ENCODE results near the gene PIK3CD. TPM values are rescaled to one million over a fixed set of nuclear protein-coding genes. Genes with fewer than 3 reads are reported as not detected.

PIK3CD gene
- total RNA-seq, 1 donor, result 14.1 TPM

- H3K4me2 ChIP-seq (ENCODE audit: insufficient read depth, low read length), result no peak overlapping the region
- peaks cover 13% of the 10 kb centered on the region for H3K4me1 ChIP-seq (ENCODE audit: insufficient read depth, low read length)
- H3K27me3 ChIP-seq (ENCODE audit: insufficient read depth, low read length), result no peaks in the 10 kb centered on the region
- no peak overlapping the region for H3K4me3 ChIP-seq (ENCODE audit: insufficient read depth, low read length)
- H3K36me3 ChIP-seq (ENCODE audit: insufficient read depth, low read length), result peaks cover 10% of the 10 kb centered on the region
- H3K79me2 ChIP-seq (ENCODE audit: insufficient read depth, low read length), result peaks cover 10% of the 10 kb centered on the region
- no peaks in the 10 kb centered on the region for H3K9me3 ChIP-seq (ENCODE audit: low read depth, low read length)
- TF ChIP-seq, protein P1, sequence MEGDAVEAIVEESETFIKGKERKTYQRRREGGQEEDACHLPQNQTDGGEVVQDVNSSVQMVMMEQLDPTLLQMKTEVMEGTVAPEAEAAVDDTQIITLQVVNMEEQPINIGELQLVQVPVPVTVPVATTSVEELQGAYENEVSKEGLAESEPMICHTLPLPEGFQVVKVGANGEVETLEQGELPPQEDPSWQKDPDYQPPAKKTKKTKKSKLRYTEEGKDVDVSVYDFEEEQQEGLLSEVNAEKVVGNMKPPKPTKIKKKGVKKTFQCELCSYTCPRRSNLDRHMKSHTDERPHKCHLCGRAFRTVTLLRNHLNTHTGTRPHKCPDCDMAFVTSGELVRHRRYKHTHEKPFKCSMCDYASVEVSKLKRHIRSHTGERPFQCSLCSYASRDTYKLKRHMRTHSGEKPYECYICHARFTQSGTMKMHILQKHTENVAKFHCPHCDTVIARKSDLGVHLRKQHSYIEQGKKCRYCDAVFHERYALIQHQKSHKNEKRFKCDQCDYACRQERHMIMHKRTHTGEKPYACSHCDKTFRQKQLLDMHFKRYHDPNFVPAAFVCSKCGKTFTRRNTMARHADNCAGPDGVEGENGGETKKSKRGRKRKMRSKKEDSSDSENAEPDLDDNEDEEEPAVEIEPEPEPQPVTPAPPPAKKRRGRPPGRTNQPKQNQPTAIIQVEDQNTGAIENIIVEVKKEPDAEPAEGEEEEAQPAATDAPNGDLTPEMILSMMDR (IDR thresholded peaks at IDR 0.05; ENCODE audit: extremely low read depth, low read depth, low read length), result no peak
- H4K20me1 ChIP-seq (ENCODE audit: insufficient read depth, low read length), result peaks cover 5% of the 10 kb centered on the region
- H2AFZ ChIP-seq (ENCODE audit: low read length), result no peak overlapping the region
- no peak for DNase-seq (ENCODE audit: insufficient read length, low spot score, missing footprints)
- no peak overlapping the region for H3K27ac ChIP-seq (ENCODE audit: low read depth, low read length)
Measured at GRCh38 chr1:9768983-9769382, 117.5 kb downstream of the PIK3CD start.

- H2AFZ ChIP-seq (ENCODE audit: low read length), result no peak overlapping the region
- H3K4me3 ChIP-seq (ENCODE audit: insufficient read depth, low read length), result no peak overlapping the region
- H3K4me2 ChIP-seq (ENCODE audit: insufficient read depth, low read length), result no peak overlapping the region
- no peak overlapping the region for H3K27ac ChIP-seq (ENCODE audit: low read depth, low read length)
- H3K4me1 ChIP-seq (ENCODE audit: insufficient read depth, low read length), result peaks cover 12% of the 10 kb centered on the region
- no peaks in the 10 kb centered on the region for H3K9me3 ChIP-seq (ENCODE audit: low read depth, low read length)
- H3K36me3 ChIP-seq (ENCODE audit: insufficient read depth, low read length), result peaks cover 10% of the 10 kb centered on the region
- TF ChIP-seq, protein P1 (IDR thresholded peaks at IDR 0.05; ENCODE audit: extremely low read depth, low read depth, low read length), result no peak
- peaks cover 6% of the 10 kb centered on the region for H4K20me1 ChIP-seq (ENCODE audit: insufficient read depth, low read length)
- H3K79me2 ChIP-seq (ENCODE audit: insufficient read depth, low read length), result peaks cover 11% of the 10 kb centered on the region
- H3K27me3 ChIP-seq (ENCODE audit: insufficient read depth, low read length), result no peaks in the 10 kb centered on the region
- DNase-seq (ENCODE audit: insufficient read length, low spot score, missing footprints), result no peak
Measured at GRCh38 chr1:9770298-9770697, 118.8 kb downstream of the PIK3CD start.

GRCh38 chr1:9774712-9775679 is 123.5 kb downstream of the PIK3CD start:
- peaks cover 10% of the 10 kb centered on the region for H3K36me3 ChIP-seq (ENCODE audit: insufficient read depth, low read length)
- peaks cover 5% of the 10 kb centered on the region for H3K4me1 ChIP-seq (ENCODE audit: insufficient read depth, low read length)
- peaks cover 8% of the 10 kb centered on the region for H4K20me1 ChIP-seq (ENCODE audit: insufficient read depth, low read length)
- H3K27me3 ChIP-seq (ENCODE audit: insufficient read depth, low read length), result no peaks in the 10 kb centered on the region
- H3K4me3 ChIP-seq (ENCODE audit: insufficient read depth, low read length), result no peak overlapping the region
- no peak overlapping the region for H3K4me2 ChIP-seq (ENCODE audit: insufficient read depth, low read length)
- no peak overlapping the region for H2AFZ ChIP-seq (ENCODE audit: low read length)
- H3K79me2 ChIP-seq (ENCODE audit: insufficient read depth, low read length), result peaks cover 27% of the 10 kb centered on the region
- TF ChIP-seq, protein P1 (IDR thresholded peaks at IDR 0.05; ENCODE audit: extremely low read depth, low read depth, low read length), result no peak
- DNase-seq (ENCODE audit: insufficient read length, low spot score, missing footprints), result no peak
- no peaks in the 10 kb centered on the region for H3K9me3 ChIP-seq (ENCODE audit: low read depth, low read length)
- H3K27ac ChIP-seq (ENCODE audit: low read depth, low read length), result no peak overlapping the region

DNA sequence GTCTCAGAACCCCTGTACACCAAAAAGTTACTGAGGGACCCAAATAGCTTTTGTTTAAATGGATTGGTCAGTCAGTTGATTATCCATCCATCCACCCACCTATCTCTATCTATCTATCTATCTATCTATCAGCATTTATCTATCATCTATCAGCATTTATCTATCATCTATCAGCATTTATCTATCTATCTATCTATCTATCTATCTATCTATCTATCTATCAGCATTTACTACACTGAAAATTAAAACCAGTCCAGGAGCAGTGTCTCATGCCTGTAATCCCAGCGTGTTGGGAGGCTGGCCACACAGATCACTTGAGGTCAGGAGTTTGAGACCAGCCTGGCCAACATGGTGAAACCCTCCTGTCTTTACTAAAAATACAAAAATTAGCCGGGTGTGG is 125.2 kb downstream of the PIK3CD start:
- Histone ChIP-seq H3K4me2 (ENCODE audit: insufficient read depth, low read length) (peak overlapping the region; percentile 14), H3K4me1 (ENCODE audit: insufficient read depth, low read length) (peaks cover 5% of the 10 kb centered on the region)

More for the DNA sequence above, 125.2 kb downstream of the PIK3CD start:
- H3K27me3 ChIP-seq (ENCODE audit: insufficient read depth, low read length), result no peaks in the 10 kb centered on the region
- peaks cover 32% of the 10 kb centered on the region for H3K79me2 ChIP-seq (ENCODE audit: insufficient read depth, low read length)
- H2AFZ ChIP-seq (ENCODE audit: low read length), result no peak overlapping the region
- peaks cover 8% of the 10 kb centered on the region for H3K36me3 ChIP-seq (ENCODE audit: insufficient read depth, low read length)
- no peaks in the 10 kb centered on the region for H3K9me3 ChIP-seq (ENCODE audit: low read depth, low read length)
- TF ChIP-seq, protein P1 (IDR thresholded peaks at IDR 0.05; ENCODE audit: extremely low read depth, low read depth, low read length), result no peak
- H3K4me3 ChIP-seq (ENCODE audit: insufficient read depth, low read length), result no peak overlapping the region
- no peak for DNase-seq (ENCODE audit: insufficient read length, low spot score, missing footprints)
- H3K27ac ChIP-seq (ENCODE audit: low read depth, low read length), result peak overlapping the region; percentile 47
- H4K20me1 ChIP-seq (ENCODE audit: insufficient read depth, low read length), result peaks cover 14% of the 10 kb centered on the region

All from osteoblast (primary cell).